Neural cell (in vitro differentiated cells): ENCODE results near the gene GAREM1. TPM values are rescaled to one million over a fixed set of nuclear protein-coding genes. Genes with fewer than 3 reads are reported as not detected.
"Not testable (repeated sequence)": the region's sequence is repeated elsewhere in the genome, so short reads cannot be mapped to it uniquely, and the experiment has no call there.

ENCODE experiments used
- H2AFZ ChIP-seq: fragments of 200-600, 300-800 bp; sonication (generic), shearing (Covaris generic); 2 replicates; pipeline ENCODE4 v1.6.0; 2014; ENCODE audit warnings: low read depth, mild to moderate bottlenecking, antibody characterized with exemption, low read length, moderate library complexity
- H3F3A ChIP-seq: fragments of 200-600 bp; shearing (Covaris generic); 2 replicates; pipeline ENCODE4 v1.6.1; 2016; ENCODE audit warnings: mild to moderate bottlenecking, moderate library complexity, mixed read lengths, antibody characterized with exemption, low read length; ENCODE audit not compliant: insufficient read depth, poor library complexity, severe bottlenecking
- H3K27ac ChIP-seq: fragments of 200-600, 300-800 bp; sonication (generic), shearing (Covaris generic); 2 replicates; pipeline ENCODE4 v1.5.1; 2014; ENCODE audit warnings: mild to moderate bottlenecking, low read length, moderate library complexity
- H3K27me3 ChIP-seq: fragments of 300-800, 200-600 bp; sonication (generic), shearing (Covaris generic); 2 replicates; pipeline ENCODE4 v1.6.0; 2014; ENCODE audit warnings: mild to moderate bottlenecking, low read depth, low read length, moderate library complexity; ENCODE audit not compliant: insufficient read depth
- H3K36me3 ChIP-seq: fragments of 300-800, 200-600 bp; sonication (generic), shearing (Covaris generic); 2 replicates; pipeline ENCODE4 v1.5.1; 2014; ENCODE audit warnings: mild to moderate bottlenecking, antibody characterized with exemption, low read length, moderate library complexity; ENCODE audit not compliant: insufficient read depth
- H3K4me2 ChIP-seq: fragments of 300-800, 200-600 bp; sonication (generic), shearing (Covaris generic); 2 replicates; pipeline ENCODE4 v1.6.0; 2014; ENCODE audit warnings: mild to moderate bottlenecking, low read length
- H3K4me3 ChIP-seq: fragments of 300-800, 200-600 bp; sonication (generic), shearing (Covaris generic); 2 replicates; pipeline ENCODE4 v1.5.1; 2014; ENCODE audit warnings: mild to moderate bottlenecking, low read length, moderate library complexity
- H3K79me2 ChIP-seq: fragments of 200-600 bp; shearing (Covaris generic); replicated peaks from 2 replicates; pipeline ENCODE4 v1.6.0; 2014; ENCODE audit warnings: mild to moderate bottlenecking, low read length, moderate library complexity; ENCODE audit not compliant: insufficient read depth
- H3K9ac ChIP-seq: fragments of 300-800, 200-600 bp; sonication (generic), shearing (Covaris generic); 2 replicates; pipeline ENCODE4 v1.6.1; 2016; ENCODE audit warnings: mild to moderate bottlenecking, low read length, mixed read lengths
- H3K9me2 ChIP-seq: fragments of 200-600 bp; shearing (Covaris generic); 2 replicates; pipeline ENCODE4 v1.6.1; 2016; ENCODE audit warnings: mild to moderate bottlenecking, low read length, mixed read lengths; ENCODE audit not compliant: insufficient read depth
- H3K9me3 ChIP-seq: fragments of 200-600, 300-800 bp; sonication (generic), shearing (Covaris generic); 2 replicates; pipeline ENCODE4 v1.6.1; 2016; ENCODE audit warnings: mild to moderate bottlenecking, mixed run types, low read length, moderate library complexity, mixed read lengths
- H4K20me1 ChIP-seq: fragments of 200-600 bp; shearing (Covaris generic); 2 replicates; pipeline ENCODE4 v1.6.1; 2016; ENCODE audit warnings: mild to moderate bottlenecking, mixed run types; ENCODE audit not compliant: insufficient read depth
- CTCF ChIP-seq: fragments of 450-650 bp; IDR thresholded peaks from 2 replicates; pipeline ENCODE4 v1.5.1; 2014; ENCODE audit warnings: antibody characterized with exemption, mild to moderate bottlenecking, moderate library complexity; ENCODE audit not compliant: poor library complexity, severe bottlenecking
- EP300 ChIP-seq: fragments of 450-650 bp; conservative IDR thresholded peaks from 2 replicates; pipeline ENCODE4 v1.6.1; 2014; ENCODE audit warnings: antibody characterized with exemption, mild to moderate bottlenecking, moderate library complexity; ENCODE audit not compliant: poor library complexity, severe bottlenecking
- EZH2 ChIP-seq: fragments of 200-600, 300-800 bp; shearing (Covaris generic), sonication (generic); IDR thresholded peaks from 2 replicates; pipeline ENCODE4 v1.6.1; 2014; ENCODE audit warnings: antibody characterized with exemption, low read length, borderline replicate concordance, mild to moderate bottlenecking; ENCODE audit not compliant: insufficient read depth, poor library complexity, severe bottlenecking
- MXI1 ChIP-seq: fragments of 450-650 bp; conservative IDR thresholded peaks from 2 replicates; pipeline ENCODE4 v1.6.1; 2014; ENCODE audit warnings: antibody characterized with exemption, mild to moderate bottlenecking; ENCODE audit not compliant: poor library complexity, severe bottlenecking
- POLR2AphosphoS5 ChIP-seq: IDR thresholded peaks from 2 replicates; pipeline ENCODE4 v1.6.1; 2012
- RAD21 ChIP-seq: fragments of 450-650 bp; conservative IDR thresholded peaks from 2 replicates; pipeline ENCODE4 v1.6.1; 2014; ENCODE audit warnings: antibody characterized with exemption, mild to moderate bottlenecking, moderate library complexity
- REST ChIP-seq: IDR thresholded peaks from 2 replicates; pipeline ENCODE4 v1.6.1; 2012; ENCODE audit warnings: borderline replicate concordance
- SMC3 ChIP-seq: fragments of 450-650 bp; conservative IDR thresholded peaks from 2 replicates; pipeline ENCODE4 v1.6.1; 2014; ENCODE audit warnings: antibody characterized with exemption, mild to moderate bottlenecking, moderate library complexity; ENCODE audit not compliant: poor library complexity
- TAF1 ChIP-seq: IDR thresholded peaks from 2 replicates; pipeline ENCODE4 v1.6.1; 2012; ENCODE audit warnings: low read depth
- polyA plus RNA-seq: library from polyadenylated mRNA; depleted of rRNA; stranded (reverse); fragments of >200 nt; gene quantifications from 2 replicates; pipeline ENCODE4 v1.2.3, GENCODE V29; 2014

Gene GAREM1
- polyA plus RNA-seq, 1 donor from 2014 or later = 1.3 TPM

GRCh38 chr18:32501242-32501641 is 30.6 kb upstream of the GAREM1 start:
- H3K36me3 ChIP-seq, H3K4me3 ChIP-seq, H3K9ac ChIP-seq, H2AFZ ChIP-seq, H3K79me2 ChIP-seq, H3K4me2 ChIP-seq, H3F3A ChIP-seq, H4K20me1 ChIP-seq, H3K9me2 ChIP-seq, H3K27ac ChIP-seq, H3K9me3 ChIP-seq, H3K27me3 ChIP-seq: not testable (repeated sequence)

- no peaks in the 10 kb centered on the region for H4K20me1 ChIP-seq
- no peaks in the 10 kb centered on the region for H3K27me3 ChIP-seq
- H3K4me3 ChIP-seq = no peak overlapping the region
- TF ChIP-seq TAF1 (no peak), SMC3 (no peak), RAD21 (no peak), REST (no peak), EZH2 (no peak), MXI1 (no peak)
- no peak overlapping the region for H2AFZ ChIP-seq
- no peaks in the 10 kb centered on the region for H3K9me3 ChIP-seq
- no peaks in the 10 kb centered on the region for H3F3A ChIP-seq
- H3K27ac ChIP-seq = no peak overlapping the region
- no peaks in the 10 kb centered on the region for H3K36me3 ChIP-seq
- no peak overlapping the region for H3K9ac ChIP-seq
- H3K9me2 ChIP-seq = no peaks in the 10 kb centered on the region
- H3K79me2 ChIP-seq = no peaks in the 10 kb centered on the region
- no peak overlapping the region for H3K4me2 ChIP-seq
These were observed 12.3 kb upstream of the GAREM1 start for GRCh38 chr18:32483002-32483401.

- H3K36me3 ChIP-seq = no peaks in the 10 kb centered on the region
- no peak overlapping the region for H3K4me3 ChIP-seq
- H3K27ac ChIP-seq = no peak overlapping the region
- no peaks in the 10 kb centered on the region for H3K79me2 ChIP-seq
- H3K27me3 ChIP-seq = no peaks in the 10 kb centered on the region
- H4K20me1 ChIP-seq = no peaks in the 10 kb centered on the region
- H3K9me3 ChIP-seq = no peaks in the 10 kb centered on the region
- H3K9ac ChIP-seq = no peak overlapping the region
- no peak overlapping the region for H2AFZ ChIP-seq
- no peaks in the 10 kb centered on the region for H3K9me2 ChIP-seq
- TF ChIP-seq EZH2 (no peak), RAD21 (no peak), MXI1 (no peak), SMC3 (no peak), POLR2AphosphoS5 (no peak), TAF1 (no peak), REST (no peak), EP300 (no peak), CTCF (no peak)
- no peaks in the 10 kb centered on the region for H3F3A ChIP-seq
- H3K4me2 ChIP-seq = no peak overlapping the region
These were observed 11.4 kb upstream of the GAREM1 start for GRCh38 chr18:32482117-32482516.
